ENCODE results near the gene CFAP74. TPM values are rescaled to one million over a fixed set of nuclear protein-coding genes. Genes with fewer than 3 reads are reported as not detected.
A peak's percentile ranks its signal among the peaks of the same experiment; 100 is the strongest.
"Not testable (repeated sequence)": the region's sequence is repeated elsewhere in the genome, so short reads cannot be mapped to it uniquely, and the experiment has no call there.

Gene CFAP74
- total RNA-seq, 1 experiment from 2014 or later: not detected

DNA sequence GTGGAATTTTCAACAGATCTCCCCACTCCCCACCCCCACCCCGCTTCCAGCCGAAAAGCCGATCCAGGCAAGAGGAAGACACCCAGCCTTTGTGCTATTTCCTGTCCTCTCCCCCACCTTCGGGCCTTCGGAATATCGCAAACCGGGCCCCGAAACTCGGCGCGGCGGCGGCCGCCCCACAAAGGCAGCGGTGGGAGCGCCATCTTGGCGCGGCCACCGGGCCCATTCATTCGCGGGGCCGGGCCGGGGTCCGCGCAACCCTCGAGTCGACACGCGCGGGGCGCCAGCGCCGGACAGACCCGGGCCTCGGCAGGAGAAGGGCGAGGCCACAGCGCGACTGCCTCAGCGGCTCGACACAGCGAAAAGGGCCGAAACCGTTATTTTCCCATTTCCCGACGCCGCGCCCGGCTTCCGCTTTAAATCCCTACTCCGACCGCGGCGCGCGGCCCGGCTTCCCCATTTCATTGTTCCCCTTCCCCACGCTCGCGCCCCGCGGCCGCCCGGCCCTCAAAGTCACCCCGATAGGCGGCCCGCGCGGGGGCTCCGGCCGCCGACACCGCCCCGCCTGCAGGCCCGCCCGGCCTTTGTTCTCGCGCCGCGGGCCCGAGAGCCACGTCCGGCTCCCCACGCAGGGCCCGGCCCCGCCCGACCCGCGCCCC lies 113.6 kb downstream of the CFAP74 start:
- H3F3A ChIP-seq (ENCODE audit: low read length, unreplicated experiment): no peaks in the 10 kb centered on the region
- H3K9ac ChIP-seq (ENCODE audit: low read length): peak overlapping the region; percentile 93
- peak overlapping the region; percentile 51; the same call in 1 of the 2 replicates for H2AFZ ChIP-seq (ENCODE audit: low read length)
- no peaks in the 10 kb centered on the region for H3K36me3 ChIP-seq (ENCODE audit: low read depth, low read length)
- peaks cover 44% of the 10 kb centered on the region for H4K20me1 ChIP-seq (ENCODE audit: low read length)
- H3K27ac ChIP-seq (ENCODE audit: low read length): peak overlapping the region; percentile 26
- CTCF ChIA-PET: no interaction called here
- ATAC-seq: peak; percentile 11
- peaks cover 44% of the 10 kb centered on the region for H3K4me1 ChIP-seq (ENCODE audit: insufficient read depth, low read length)
- intact Hi-C loops (cut with micrococcal nuclease): loop anchor here (2.0 kb wide), 2 partner anchors 19 to 31 kb away; no protein-coding TSS in a partner anchor
- DNase-seq: peak; percentile 35
- H3K4me3 ChIP-seq (ENCODE audit: low read length): peak overlapping the region; percentile 93
- TF ChIP-seq EZH2phosphoT487 (IDR thresholded peaks at IDR 0.05; ENCODE audit: borderline replicate concordance, low read length): no peak
- TF ChIP-seq, protein P1, sequence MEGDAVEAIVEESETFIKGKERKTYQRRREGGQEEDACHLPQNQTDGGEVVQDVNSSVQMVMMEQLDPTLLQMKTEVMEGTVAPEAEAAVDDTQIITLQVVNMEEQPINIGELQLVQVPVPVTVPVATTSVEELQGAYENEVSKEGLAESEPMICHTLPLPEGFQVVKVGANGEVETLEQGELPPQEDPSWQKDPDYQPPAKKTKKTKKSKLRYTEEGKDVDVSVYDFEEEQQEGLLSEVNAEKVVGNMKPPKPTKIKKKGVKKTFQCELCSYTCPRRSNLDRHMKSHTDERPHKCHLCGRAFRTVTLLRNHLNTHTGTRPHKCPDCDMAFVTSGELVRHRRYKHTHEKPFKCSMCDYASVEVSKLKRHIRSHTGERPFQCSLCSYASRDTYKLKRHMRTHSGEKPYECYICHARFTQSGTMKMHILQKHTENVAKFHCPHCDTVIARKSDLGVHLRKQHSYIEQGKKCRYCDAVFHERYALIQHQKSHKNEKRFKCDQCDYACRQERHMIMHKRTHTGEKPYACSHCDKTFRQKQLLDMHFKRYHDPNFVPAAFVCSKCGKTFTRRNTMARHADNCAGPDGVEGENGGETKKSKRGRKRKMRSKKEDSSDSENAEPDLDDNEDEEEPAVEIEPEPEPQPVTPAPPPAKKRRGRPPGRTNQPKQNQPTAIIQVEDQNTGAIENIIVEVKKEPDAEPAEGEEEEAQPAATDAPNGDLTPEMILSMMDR (conservative IDR thresholded peaks at IDR 0.05; ENCODE audit: low read depth, low read length): no peak
- no peak for TF ChIP-seq EZH2 (IDR thresholded peaks at IDR 0.05; ENCODE audit: low read length, unreplicated experiment)
- H3K27me3 ChIP-seq (ENCODE audit: low read length): no peaks in the 10 kb centered on the region
- no peaks in the 10 kb centered on the region for H3K9me2 ChIP-seq (replicated peaks; ENCODE audit: low read length)
- H3K9me3 ChIP-seq (ENCODE audit: low read length): no peaks in the 10 kb centered on the region
- POLR2A ChIA-PET (ENCODE audit: unreplicated experiment): no interaction called here
- no TSS peak for BruUV-seq (replicated peaks)
- H3K79me2 ChIP-seq (ENCODE audit: low read length): peaks cover 66% of the 10 kb centered on the region
- H3K4me2 ChIP-seq (ENCODE audit: low read length): peak overlapping the region; percentile 85

DNA sequence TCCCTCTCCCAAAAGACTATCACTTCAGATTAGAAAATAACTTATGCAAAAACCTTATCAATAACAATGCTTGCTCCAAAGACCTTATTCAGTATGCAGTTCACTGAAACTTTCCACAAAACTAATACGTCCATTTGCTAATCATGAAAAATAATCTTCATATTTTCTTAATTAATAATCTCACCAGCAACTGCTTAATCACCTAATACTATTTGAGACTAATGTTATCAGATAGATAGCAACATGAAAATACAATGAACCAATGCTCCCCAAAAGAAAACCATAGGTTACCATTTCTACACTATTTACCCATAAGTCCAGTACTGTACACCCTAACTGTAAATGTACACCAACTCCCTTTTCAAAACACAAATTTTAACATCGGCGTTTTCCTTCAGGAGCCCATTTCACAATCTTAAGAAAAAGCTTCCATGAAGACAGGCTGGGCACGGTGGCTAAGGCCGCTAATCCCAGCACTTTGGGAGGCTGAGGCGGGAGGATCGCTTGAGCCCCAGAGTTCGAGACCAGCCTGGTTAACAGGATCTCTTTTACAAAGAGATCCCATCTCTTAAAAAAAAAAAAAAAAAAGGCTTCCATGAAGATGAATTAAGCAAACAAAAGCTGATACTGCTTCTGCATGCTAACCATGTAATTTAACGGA lies 114.4 kb downstream of the CFAP74 start:
- intact Hi-C loops (cut with micrococcal nuclease): loop anchor here (2.0 kb wide), 1 partner anchor 30 kb away; no protein-coding TSS in a partner anchor
- Histone ChIP-seq H3K4me2 (ENCODE audit: low read length) (peak overlapping the region; percentile 85), H3F3A (ENCODE audit: low read length, unreplicated experiment) (no peaks in the 10 kb centered on the region), H2AFZ (ENCODE audit: low read length) (no peak overlapping the region), H3K9ac (ENCODE audit: low read length) (peak overlapping the region; percentile 93), H3K9me2 (replicated peaks; ENCODE audit: low read length) (no peaks in the 10 kb centered on the region), H3K4me3 (ENCODE audit: low read length) (peak overlapping the region; percentile 93), H4K20me1 (ENCODE audit: low read length) (peaks cover 51% of the 10 kb centered on the region), H3K27ac (ENCODE audit: low read length) (peak overlapping the region; percentile 26), H3K27me3 (ENCODE audit: low read length) (no peaks in the 10 kb centered on the region), H3K36me3 (ENCODE audit: low read depth, low read length) (no peaks in the 10 kb centered on the region), H3K4me1 (ENCODE audit: insufficient read depth, low read length) (peaks cover 37% of the 10 kb centered on the region), H3K79me2 (ENCODE audit: low read length) (peaks cover 73% of the 10 kb centered on the region), H3K9me3 (ENCODE audit: low read length) (no peaks in the 10 kb centered on the region)
- no peak for TF ChIP-seq EZH2 (IDR thresholded peaks at IDR 0.05; ENCODE audit: low read length, unreplicated experiment)
- TF ChIP-seq, protein P1 (conservative IDR thresholded peaks at IDR 0.05; ENCODE audit: low read depth, low read length): no peak
- TF ChIP-seq EZH2phosphoT487 (IDR thresholded peaks at IDR 0.05; ENCODE audit: borderline replicate concordance, low read length): no peak
- ChIA-PET CTCF (no interaction called here), POLR2A (ENCODE audit: unreplicated experiment) (interaction anchor here (0.6 kb wide), 1 partner anchor 20 kb away, joined by 3 read pairs; no protein-coding TSS in a partner anchor)
- BruUV-seq (replicated peaks): TSS peak; percentile 40
- ATAC-seq (no peak), DNase-seq (no peak)

DNA sequence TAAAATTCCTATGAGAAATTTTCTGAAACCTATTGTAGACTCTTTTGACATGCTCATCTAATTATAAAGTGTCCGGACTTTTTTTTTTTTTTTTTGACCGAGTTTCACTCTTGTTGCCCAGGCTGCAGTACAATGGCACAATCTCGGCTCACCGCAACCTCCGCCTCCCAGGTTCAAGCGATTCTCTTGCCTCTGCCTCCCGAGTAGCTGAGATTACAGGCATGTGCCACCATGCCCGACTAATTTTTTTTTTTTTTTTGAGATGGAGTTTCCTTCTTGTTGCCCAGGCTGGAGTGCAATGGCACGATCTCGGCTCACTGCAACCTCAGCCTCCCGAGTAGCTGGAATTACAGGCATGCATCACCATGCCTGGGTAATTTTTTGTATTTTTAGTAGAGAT lies 119.7 kb downstream of the CFAP74 start:
- H3K9me2 ChIP-seq (replicated peaks; ENCODE audit: low read length); H3K27ac ChIP-seq (ENCODE audit: low read length); ATAC-seq; H2AFZ ChIP-seq (ENCODE audit: low read length); H3K4me3 ChIP-seq (ENCODE audit: low read length); H3K9ac ChIP-seq (ENCODE audit: low read length); H3K9me3 ChIP-seq (ENCODE audit: low read length); BruUV-seq (replicated peaks); DNase-seq; H3F3A ChIP-seq (ENCODE audit: low read length, unreplicated experiment); CTCF ChIA-PET; POLR2A ChIA-PET (ENCODE audit: unreplicated experiment); intact Hi-C loops (cut with micrococcal nuclease); H3K27me3 ChIP-seq (ENCODE audit: low read length); H3K36me3 ChIP-seq (ENCODE audit: low read depth, low read length); H3K4me2 ChIP-seq (ENCODE audit: low read length): not testable (repeated sequence)
- Histone ChIP-seq H3K79me2 (ENCODE audit: low read length) (peaks cover 100% of the 10 kb centered on the region), H3K4me1 (ENCODE audit: insufficient read depth, low read length) (peaks cover 18% of the 10 kb centered on the region), H4K20me1 (ENCODE audit: low read length) (peaks cover 84% of the 10 kb centered on the region)

All from PC-3 (cell line).